T-cell (primary cell): ENCODE measurements around the gene ADAMTS17. TPM values are rescaled to one million over a fixed set of nuclear protein-coding genes. Genes with fewer than 3 reads are reported as not detected.

Source experiments
- ATAC-seq, 4 experiments: fragments of 200-7000 bp in 3 of 4; fragments of 150-1000 bp in 1 of 4; cut with Tn5 transposase; replicated peaks in 1 of 4; 1 replicate in 3 of 4; 2 replicates in 1 of 4; pipeline ENCODE4 v1.10.0; 2021; ENCODE audit warnings: moderate library complexity in 3 of 4, mild to moderate bottlenecking in 2 of 4, moderate number of reproducible peaks in 1 of 4
- CTCF ChIA-PET, 2 donors: fragments of 300-600 bp; sonication (Branson Sonifier 250); formaldehyde crosslinking; loops; one replicate each; lab custom pipeline; 2022; ENCODE audit warnings: antibody characterized with exemption in 2 of 2; lab: Charles Lee
- POLR2A ChIA-PET, 2 donors: fragments of 300-600 bp; sonication (Branson Sonifier 250); formaldehyde crosslinking; loops; one replicate each; lab custom pipeline; 2022; ENCODE audit warnings: antibody characterized with exemption in 2 of 2; lab: Charles Lee
- DNase-seq, 35 experiments: peaks; one replicate each; pipeline versions ENCODE4 v3.0.0 to v3.0.0-alpha.2; 2013 to 2023
- H3K27ac ChIP-seq: one replicate; pipeline ENCODE4 v1.5.1; 2013; ENCODE audit warnings: low read length
- H3K27me3 ChIP-seq, 2 experiments: replicated peaks in 1 of 2; 1 replicate in 1 of 2; 2 replicates in 1 of 2; pipeline versions ENCODE4 v1.6.1 to v1.7.0; 2013; ENCODE audit warnings: low read length in 1 of 2, mixed read lengths in 1 of 2; ENCODE audit not compliant: control insufficient read depth in 2 of 2, insufficient read depth in 2 of 2; ENCODE audit errors: extremely low read depth in 1 of 2
- H3K36me3 ChIP-seq, 2 donors: 1 replicate in 1 of 2; 2 replicates in 1 of 2; pipeline versions ENCODE4 v1.6.1 to v1.7.0; 2013; ENCODE audit warnings: low read length in 1 of 2; ENCODE audit not compliant: control insufficient read depth in 2 of 2, insufficient read depth in 1 of 2; ENCODE audit errors: extremely low read depth in 1 of 2
- H3K4me1 ChIP-seq, 2 experiments: 1 replicate in 1 of 2; 2 replicates in 1 of 2; pipeline versions ENCODE4 v1.6.1 to v1.7.0; 2013; ENCODE audit warnings: low read length in 2 of 2, mixed read lengths in 1 of 2; ENCODE audit not compliant: insufficient read depth in 2 of 2, control insufficient read depth in 1 of 2; ENCODE audit errors: extremely low read depth in 1 of 2
- H3K4me3 ChIP-seq, 2 donors: 1 replicate in 1 of 2; 2 replicates in 1 of 2; pipeline versions ENCODE4 v1.5.1 to v1.7.0; 2013; ENCODE audit warnings: mild to moderate bottlenecking in 2 of 2, low read length in 1 of 2, moderate library complexity in 1 of 2; ENCODE audit not compliant: control insufficient read depth in 1 of 2; ENCODE audit errors: extremely low read depth in 1 of 2
- H3K9me3 ChIP-seq: 2 replicates; pipeline ENCODE4 v1.7.0; 2013
- H3K27ac Mint-ChIP-seq, 2 donors: one replicate each; pipeline ENCODE4 v1.8.0; 2020 to 2021; ENCODE audit warnings: mild to moderate bottlenecking in 2 of 2, mixed read lengths in 2 of 2
- H3K27me3 Mint-ChIP-seq, 2 donors: one replicate each; pipeline ENCODE4 v1.8.0; 2021 to 2022; ENCODE audit warnings: mixed read lengths in 2 of 2
- H3K36me3 Mint-ChIP-seq: one replicate; pipeline ENCODE4 v1.8.0; 2021; ENCODE audit warnings: mixed read lengths
- H3K4me1 Mint-ChIP-seq, 3 donors: one replicate each; pipeline ENCODE4 v1.8.0; 2020 to 2022; ENCODE audit warnings: mixed read lengths in 3 of 3, mild to moderate bottlenecking in 1 of 3
- H3K4me3 Mint-ChIP-seq, 3 donors: one replicate each; pipeline ENCODE4 v1.8.0; 2020 to 2022; ENCODE audit warnings: mild to moderate bottlenecking in 3 of 3, mixed read lengths in 3 of 3, moderate library complexity in 3 of 3
- H3K9me3 Mint-ChIP-seq, 3 donors: one replicate each; pipeline ENCODE4 v1.8.0; 2020 to 2022; ENCODE audit warnings: mixed read lengths in 3 of 3
- WGBS: methylation state at CpG from one replicate; pipeline ENCODE4 v1.1.5; 2013; ENCODE audit warnings: missing lambda C conversion rate; ENCODE audit not compliant: insufficient coverage; 5-methylcytosine and 5-hydroxymethylcytosine counted together
- total RNA-seq, 35 experiments: library from RNA in 6 of 35; stranded (reverse) in 6 of 35; fragments of 120-200 nt in 1 of 35; gene quantifications; one replicate each; pipeline versions ENCODE4 v1.2.1 to v1.2.4 and lab custom pipeline; 2013 to 2026

Gene ADAMTS17
- total RNA-seq, 5 donors from 2014 or later (not counting 1 experiment from before 2014, with no cell fraction given), result 8.9 to 17.8 (median 11.6) TPM

DNA sequence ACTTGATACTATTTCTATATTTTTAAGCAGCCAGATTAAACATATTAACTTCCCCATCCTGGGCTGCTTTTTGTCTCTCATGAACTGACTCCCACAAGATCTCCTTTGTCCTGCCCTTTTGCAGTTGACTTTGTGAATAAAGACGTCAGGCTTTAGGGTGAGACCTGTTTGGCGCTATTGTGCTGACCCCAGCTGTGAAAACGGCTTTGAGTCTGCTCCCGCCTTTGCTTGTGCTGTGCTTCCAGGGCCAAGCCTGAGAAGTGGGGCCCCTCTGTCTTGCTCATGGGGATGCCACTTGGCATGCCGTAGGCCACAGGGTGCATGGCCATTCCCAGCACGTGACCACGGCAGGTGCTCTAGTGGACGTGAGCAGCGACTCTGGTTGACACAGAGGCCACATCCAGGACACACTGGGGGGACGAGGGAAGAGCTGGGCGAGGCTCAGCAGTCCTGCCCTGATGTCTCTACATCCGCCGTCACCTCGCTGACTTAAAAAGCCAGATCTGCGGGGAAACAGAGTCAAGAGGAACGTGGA, 339.6 kb downstream of the ADAMTS17 start:
- ChIA-PET POLR2A (no interaction called here), CTCF (no interaction called here)
- Histone ChIP-seq H3K4me1 (no peaks in the 10 kb centered on the region), H3K27ac (no peak overlapping the region), H3K4me3 (no peak overlapping the region), H3K9me3 (no peaks in the 10 kb centered on the region), H3K27me3 (peaks cover 0 to 3% of the 10 kb centered on the region in 2 experiments), H3K36me3 (no peaks in the 10 kb centered on the region)
- H3K27me3 Mint-ChIP-seq, result no peaks in the 10 kb centered on the region
- H3K9me3 Mint-ChIP-seq, result peaks cover 0 to 4% (median 2%) of the 10 kb centered on the region in 3 donors
- no peak overlapping the region for H3K4me3 Mint-ChIP-seq
- ATAC-seq (no peak), DNase-seq (no peak)
- H3K4me1 Mint-ChIP-seq, result no peaks in the 10 kb centered on the region
- WGBS, result 78% methylated on average over 11 of the region's 16 CpGs
- H3K36me3 Mint-ChIP-seq, result peaks cover 9% of the 10 kb centered on the region
- no peak overlapping the region for H3K27ac Mint-ChIP-seq

DNA sequence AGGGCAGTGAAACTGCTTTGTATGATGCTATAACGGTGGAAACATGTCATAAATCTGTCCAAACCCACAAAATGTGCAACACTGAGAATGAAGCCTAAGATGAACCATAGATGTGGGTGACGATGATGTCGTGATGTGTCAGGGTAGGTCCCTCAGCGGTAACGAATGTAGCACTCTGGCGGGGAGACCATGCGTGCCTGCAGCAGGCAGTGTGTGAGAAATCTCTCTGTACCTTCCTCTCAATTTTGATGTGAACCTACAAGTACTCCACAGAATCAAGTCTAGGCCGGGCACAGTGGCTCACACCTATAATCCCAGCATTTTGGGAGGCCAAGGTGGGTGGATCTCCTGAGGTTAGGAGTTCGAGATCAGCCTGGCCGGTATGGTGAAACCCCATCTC, 340.4 kb downstream of the ADAMTS17 start:
- 76% methylated on average over 6 of the region's 10 CpGs for WGBS
- no peaks in the 10 kb centered on the region for H3K4me1 Mint-ChIP-seq
- Histone ChIP-seq H3K36me3 (no peaks in the 10 kb centered on the region), H3K4me1 (no peaks in the 10 kb centered on the region), H3K9me3 (no peaks in the 10 kb centered on the region), H3K27ac (no peak overlapping the region), H3K27me3 (peaks cover 0 to 3% of the 10 kb centered on the region in 2 experiments), H3K4me3 (no peak overlapping the region)
- peaks cover 14% of the 10 kb centered on the region for H3K36me3 Mint-ChIP-seq
- no peak overlapping the region for H3K27ac Mint-ChIP-seq
- ChIA-PET CTCF (no interaction called here), POLR2A (no interaction called here)
- no peak overlapping the region for H3K4me3 Mint-ChIP-seq
- no peak for DNase-seq
- no peaks in the 10 kb centered on the region for H3K27me3 Mint-ChIP-seq
- H3K9me3 Mint-ChIP-seq, result peaks cover 0 to 4% (median 2%) of the 10 kb centered on the region in 3 donors
- ATAC-seq, result no peak

DNA sequence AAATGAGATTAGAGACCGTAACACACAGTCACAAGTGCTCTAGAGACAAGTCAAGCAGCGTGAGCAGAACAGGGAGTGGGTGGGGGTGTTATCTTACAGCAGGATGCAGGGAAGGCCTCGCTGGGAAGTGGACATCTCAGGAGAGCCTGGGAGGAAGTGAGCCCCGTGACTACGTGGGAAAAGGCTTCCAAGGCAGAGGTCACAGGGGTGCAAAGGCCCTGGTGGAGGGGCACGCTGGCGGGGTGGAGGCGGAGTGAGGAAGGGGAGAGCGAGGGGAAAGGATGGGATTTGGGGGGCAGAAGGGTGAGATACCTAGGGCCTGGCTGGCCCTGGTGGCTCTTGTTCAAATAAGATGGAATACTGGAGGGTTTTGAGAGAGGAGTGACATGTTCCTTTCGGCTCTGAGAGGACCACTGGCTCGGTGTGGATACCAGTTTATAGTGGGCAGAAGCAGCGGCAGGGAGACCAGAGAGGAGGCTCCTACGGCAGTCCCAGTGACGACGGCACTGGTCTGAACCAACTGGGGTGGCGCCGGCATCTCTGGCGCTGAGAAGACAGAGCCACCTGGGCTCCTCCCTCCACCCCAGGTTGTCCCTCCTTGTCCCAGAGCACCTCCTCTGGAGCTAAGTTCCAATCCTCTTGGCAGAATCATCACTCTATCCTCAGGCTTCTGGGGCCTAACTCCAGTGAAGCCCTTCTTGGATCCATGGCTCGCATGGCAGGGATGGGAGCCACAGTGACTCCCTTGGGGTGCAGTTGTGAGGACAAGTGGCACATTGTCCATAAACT, 342.3 kb downstream of the ADAMTS17 start:
- Histone ChIP-seq H3K27ac (no peak overlapping the region), H3K4me1 (no peaks in the 10 kb centered on the region), H3K36me3 (no peaks in the 10 kb centered on the region), H3K9me3 (no peaks in the 10 kb centered on the region), H3K27me3 (peaks cover 0 to 3% of the 10 kb centered on the region in 2 experiments), H3K4me3 (no peak overlapping the region)
- Mint-ChIP-seq H3K4me1 (no peaks in the 10 kb centered on the region), H3K27me3 (no peaks in the 10 kb centered on the region), H3K27ac (no peak overlapping the region), H3K9me3 (peaks cover 0 to 4% (median 2%) of the 10 kb centered on the region in 3 donors), H3K4me3 (no peak overlapping the region), H3K36me3 (peaks cover 23% of the 10 kb centered on the region)
- ATAC-seq, result no peak
- CTCF ChIA-PET, result no interaction called here
- POLR2A ChIA-PET, result no interaction called here
- no peak for DNase-seq
- WGBS, result 84% methylated on average over 17 of the region's 19 CpGs

DNA sequence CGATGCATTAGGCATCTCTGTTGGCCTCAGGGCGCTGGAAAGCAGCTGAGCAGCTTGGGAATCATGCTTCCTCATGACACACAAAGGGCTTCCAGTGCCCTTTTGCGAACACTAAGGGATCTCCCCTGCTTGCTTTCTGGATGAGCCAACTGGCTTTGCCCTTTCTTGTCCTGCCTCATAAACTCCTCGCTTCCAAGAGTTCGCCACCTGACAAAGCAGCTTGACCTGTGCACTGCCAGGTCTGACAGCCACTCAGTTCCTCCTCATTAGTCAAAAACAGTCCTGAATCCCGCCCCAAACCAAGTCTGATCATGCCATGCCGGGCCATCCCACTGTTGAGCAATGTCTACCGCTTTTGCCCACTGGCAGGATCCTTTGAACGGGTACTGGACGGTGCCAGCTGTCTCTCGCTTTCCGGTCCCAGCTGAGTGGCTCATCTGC, 343.1 kb downstream of the ADAMTS17 start:
- 89% methylated on average over 12 of the region's 12 CpGs for WGBS
- Histone ChIP-seq H3K4me3 (no peak overlapping the region), H3K36me3 (no peaks in the 10 kb centered on the region), H3K27me3 (peaks cover 0 to 3% of the 10 kb centered on the region in 2 experiments), H3K27ac (no peak overlapping the region), H3K4me1 (no peaks in the 10 kb centered on the region), H3K9me3 (no peaks in the 10 kb centered on the region)
- ATAC-seq (no peak), DNase-seq (no peak)
- no peaks in the 10 kb centered on the region for H3K27me3 Mint-ChIP-seq
- no peak overlapping the region for H3K4me3 Mint-ChIP-seq
- no peak overlapping the region for H3K27ac Mint-ChIP-seq
- H3K4me1 Mint-ChIP-seq, result no peaks in the 10 kb centered on the region
- CTCF ChIA-PET, result no interaction called here
- POLR2A ChIA-PET, result no interaction called here
- peaks cover 0 to 3% (median 2%) of the 10 kb centered on the region in 3 donors for H3K9me3 Mint-ChIP-seq
- H3K36me3 Mint-ChIP-seq, result peaks cover 23% of the 10 kb centered on the region

DNA sequence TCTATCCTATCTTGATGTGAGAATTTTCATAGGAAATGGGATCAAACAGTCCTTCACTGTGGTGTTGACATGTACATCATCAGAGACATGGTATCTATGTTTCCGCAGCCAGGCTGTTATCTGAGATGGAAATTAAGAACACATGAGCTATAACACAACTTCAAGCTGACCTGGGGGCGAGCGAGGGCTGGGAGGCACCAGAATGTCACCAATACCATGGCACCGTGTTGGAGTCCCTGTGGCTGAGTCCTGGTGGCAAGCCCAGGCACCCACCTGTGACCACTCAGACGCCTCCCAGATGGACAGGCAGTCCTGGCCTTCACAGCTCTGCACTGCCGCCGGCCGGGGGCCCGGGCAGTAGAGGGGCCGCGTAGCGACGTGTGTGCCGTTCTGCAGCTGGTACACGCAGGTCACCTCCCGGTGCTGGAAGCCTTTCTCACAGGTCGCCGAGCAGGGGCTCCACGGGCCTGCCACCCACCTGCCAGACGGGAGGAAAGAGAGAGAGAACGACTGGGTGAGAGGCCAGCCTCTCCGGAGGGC, 344.6 kb downstream of the ADAMTS17 start:
- no peak overlapping the region for H3K27ac ChIP-seq
- CTCF ChIA-PET, result no interaction called here
- Mint-ChIP-seq H3K27ac (no peak overlapping the region), H3K4me1 (no peaks in the 10 kb centered on the region), H3K36me3 (peaks cover 33% of the 10 kb centered on the region), H3K9me3 (no peaks in the 10 kb centered on the region), H3K4me3 (no peak overlapping the region), H3K27me3 (no peaks in the 10 kb centered on the region)
- WGBS, result 86% methylated on average over 18 of the region's 22 CpGs
- no peaks in the 10 kb centered on the region for H3K4me1 ChIP-seq
- POLR2A ChIA-PET, result no interaction called here
- no peaks in the 10 kb centered on the region for H3K9me3 ChIP-seq
- no peaks in the 10 kb centered on the region for H3K27me3 ChIP-seq
- H3K4me3 ChIP-seq, result no peak overlapping the region
- DNase-seq (no peak), ATAC-seq (no peak)
- no peaks in the 10 kb centered on the region for H3K36me3 ChIP-seq

DNA sequence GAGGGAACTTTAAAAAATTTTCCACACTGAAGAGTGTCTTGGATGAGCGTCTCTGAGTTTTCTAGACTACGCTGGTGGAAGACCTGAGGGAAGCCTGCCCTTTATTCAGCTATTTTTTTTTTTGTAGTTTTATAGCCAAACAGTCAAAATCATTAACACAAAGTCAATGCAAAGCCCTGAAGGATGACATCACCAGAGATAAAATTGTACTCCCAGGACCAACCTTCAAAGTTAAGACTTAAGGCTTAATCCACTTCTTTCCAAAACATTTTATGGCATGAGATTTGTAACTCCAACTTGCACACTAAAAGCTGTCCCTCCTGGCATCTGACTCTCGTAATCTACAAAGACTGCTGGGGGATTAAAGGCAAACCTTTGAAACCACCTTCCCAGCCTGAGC, 345.1 kb downstream of the ADAMTS17 start:
- H3K4me1 Mint-ChIP-seq, result no peaks in the 10 kb centered on the region
- whole genome bisulfite sequencing, result 100% methylated on average over 1 of the region's 3 CpGs
- H3K27me3 ChIP-seq, result no peaks in the 10 kb centered on the region
- CTCF ChIA-PET, result no interaction called here
- H3K4me1 ChIP-seq, result no peaks in the 10 kb centered on the region
- no peaks in the 10 kb centered on the region for H3K27me3 Mint-ChIP-seq
- DNase-seq (no peak), ATAC-seq (no peak)
- no peak overlapping the region for H3K27ac Mint-ChIP-seq
- no peak overlapping the region for H3K27ac ChIP-seq
- no peaks in the 10 kb centered on the region for H3K9me3 Mint-ChIP-seq
- POLR2A ChIA-PET, result interaction anchor here in 1 of 2 donors (0.6 kb wide), 1 partner anchor 13 kb away, joined by 5 read pairs; no protein-coding TSS in a partner anchor
- H3K4me3 ChIP-seq, result no peak overlapping the region
- H3K36me3 ChIP-seq, result no peaks in the 10 kb centered on the region
- H3K36me3 Mint-ChIP-seq, result peaks cover 38% of the 10 kb centered on the region
- no peak overlapping the region for H3K4me3 Mint-ChIP-seq
- no peaks in the 10 kb centered on the region for H3K9me3 ChIP-seq
